ENCODE results near the gene LCNL1.

DNA sequence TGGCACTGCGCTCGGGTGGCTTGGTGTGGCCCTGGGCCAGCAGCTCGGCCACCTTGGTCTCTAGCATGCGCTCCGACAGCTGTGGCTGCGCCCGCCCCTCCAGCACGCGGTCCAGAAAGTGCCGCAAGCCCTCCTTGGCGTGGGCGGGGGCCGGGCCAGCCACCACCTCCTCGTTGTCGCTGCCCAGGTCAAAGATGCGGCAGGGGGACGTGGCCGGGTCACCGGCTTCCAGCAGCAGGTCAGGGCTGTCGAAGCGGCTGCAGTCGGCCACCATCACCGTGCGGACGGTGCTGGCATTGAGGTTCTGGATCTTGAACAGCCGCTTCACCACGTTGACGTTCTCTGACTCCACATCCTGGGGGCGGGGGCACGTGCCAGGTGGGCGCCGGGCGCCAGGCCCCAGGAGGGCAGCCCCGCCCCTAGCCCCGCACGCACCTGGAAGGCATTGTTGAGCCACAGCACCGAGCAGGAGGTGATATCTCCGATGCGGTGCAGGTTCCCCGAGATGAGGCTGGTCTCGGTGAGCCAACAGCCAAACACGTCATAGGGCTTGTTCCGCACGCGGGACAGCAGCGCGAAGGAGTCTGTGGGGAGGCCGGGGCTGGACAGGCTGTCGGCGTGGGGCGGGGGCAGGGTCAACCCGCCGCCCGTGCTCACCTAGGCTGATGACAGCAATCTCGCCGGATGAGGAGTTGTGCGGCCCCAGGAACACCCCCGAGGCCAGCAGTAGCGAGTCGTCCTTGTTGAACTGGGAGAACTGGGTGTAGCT, 40.5 kb upstream of the LCNL1 start:
- TF ChIP-seq, protein P1, sequence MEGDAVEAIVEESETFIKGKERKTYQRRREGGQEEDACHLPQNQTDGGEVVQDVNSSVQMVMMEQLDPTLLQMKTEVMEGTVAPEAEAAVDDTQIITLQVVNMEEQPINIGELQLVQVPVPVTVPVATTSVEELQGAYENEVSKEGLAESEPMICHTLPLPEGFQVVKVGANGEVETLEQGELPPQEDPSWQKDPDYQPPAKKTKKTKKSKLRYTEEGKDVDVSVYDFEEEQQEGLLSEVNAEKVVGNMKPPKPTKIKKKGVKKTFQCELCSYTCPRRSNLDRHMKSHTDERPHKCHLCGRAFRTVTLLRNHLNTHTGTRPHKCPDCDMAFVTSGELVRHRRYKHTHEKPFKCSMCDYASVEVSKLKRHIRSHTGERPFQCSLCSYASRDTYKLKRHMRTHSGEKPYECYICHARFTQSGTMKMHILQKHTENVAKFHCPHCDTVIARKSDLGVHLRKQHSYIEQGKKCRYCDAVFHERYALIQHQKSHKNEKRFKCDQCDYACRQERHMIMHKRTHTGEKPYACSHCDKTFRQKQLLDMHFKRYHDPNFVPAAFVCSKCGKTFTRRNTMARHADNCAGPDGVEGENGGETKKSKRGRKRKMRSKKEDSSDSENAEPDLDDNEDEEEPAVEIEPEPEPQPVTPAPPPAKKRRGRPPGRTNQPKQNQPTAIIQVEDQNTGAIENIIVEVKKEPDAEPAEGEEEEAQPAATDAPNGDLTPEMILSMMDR (IDR thresholded peaks at IDR 0.05): no peak
- TF ChIP-seq EZH2phosphoT487 (IDR thresholded peaks at IDR 0.05) (no peak), EZH2 (IDR thresholded peaks at IDR 0.05) (no peak)
